Fibroblast of mammary gland (primary cell): ENCODE data around the gene GLYR1.

ENCODE experiments used
- DNase-seq: peaks from one replicate; pipeline ENCODE4 v3.0.0-alpha.2; 2010; ENCODE audit warnings: low read depth
- H3K4me3 ChIP-seq: 2 replicates; pipeline ENCODE4 v1.5.1; 2011; ENCODE audit warnings: low read depth, mild to moderate bottlenecking, low read length, moderate library complexity; ENCODE audit not compliant: control insufficient read depth
- CTCF ChIP-seq: conservative IDR thresholded peaks from 2 replicates; pipeline ENCODE4 v1.5.1; 2011; ENCODE audit warnings: low read depth, low read length, inconsistent platforms; ENCODE audit not compliant: control insufficient read depth, insufficient read depth

The GLYR1 gene

GRCh38 chr16:4792951-4793513 lies 54.1 kb downstream of the GLYR1 start:
- H3K4me3 ChIP-seq: no peak overlapping the region
- TF ChIP-seq CTCF: no peak
- DNase-seq: no peak

GRCh38 chr16:4790871-4791270 lies 56.2 kb downstream of the GLYR1 start:
- no peak for TF ChIP-seq CTCF
- DNase-seq: no peak
- H3K4me3 ChIP-seq: no peak overlapping the region

- H3K4me3 ChIP-seq: no peak overlapping the region
- no peak for DNase-seq
- TF ChIP-seq CTCF: no peak
Observed at GRCh38 chr16:4790261-4790660, 56.8 kb downstream of the GLYR1 start.

GRCh38 chr16:4788910-4789309 lies 58.2 kb downstream of the GLYR1 start:
- H3K4me3 ChIP-seq: no peak overlapping the region
- TF ChIP-seq CTCF: no peak

GRCh38 chr16:4788489-4788889 lies 58.6 kb downstream of the GLYR1 start:
- no peak overlapping the region for H3K4me3 ChIP-seq
- no peak for TF ChIP-seq CTCF
- no peak for DNase-seq

More at GRCh38 chr16:4788910-4789309, 58.2 kb downstream of the GLYR1 start:
- DNase-seq: no peak

- DNase-seq: no peak
- no peak within 1 kb of the TSS for H3K4me3 ChIP-seq
- TF ChIP-seq CTCF: no peak
Observed at GRCh38 chr16:4787627-4788482, 59.2 kb downstream of the GLYR1 start, which contains the start of gene SEPTIN12. Gene SEPTIN12, minus strand, starts transcription at chr16:4788345. Its CDS starts 700 bp downstream, at chr16:4787645.
